Nephron (organoid): ENCODE measurements around the gene CLDN20.

ENCODE experiments used
- H3K27ac Mint-ChIP-seq, 3 experiments: 2 replicates each; pipeline ENCODE4 v1.8.0; 2020; ENCODE audit warnings: mixed read lengths in 3 of 3, mild to moderate bottlenecking in 2 of 3, moderate library complexity in 1 of 3
- H3K27me3 Mint-ChIP-seq: 2 replicates; pipeline ENCODE4 v1.8.0; 2021; ENCODE audit warnings: low read depth, mild to moderate bottlenecking, moderate library complexity, mixed read lengths
- H3K36me3 Mint-ChIP-seq: 2 replicates; pipeline ENCODE4 v1.8.0; 2020; ENCODE audit warnings: low read depth, mixed read lengths
- H3K4me1 Mint-ChIP-seq: 2 replicates; pipeline ENCODE4 v1.8.0; 2020; ENCODE audit warnings: mixed read lengths
- H3K4me3 Mint-ChIP-seq, 3 experiments: 2 replicates each; pipeline ENCODE4 v1.8.0; 2020; ENCODE audit warnings: mild to moderate bottlenecking in 3 of 3, mixed read lengths in 3 of 3, moderate library complexity in 2 of 3
- H3K9me3 Mint-ChIP-seq: 2 replicates; pipeline ENCODE4 v1.8.0; 2020; ENCODE audit warnings: mixed read lengths
- CTCF ChIP-seq, 3 experiments: fragments of 200-600 bp; sonication (generic); IDR thresholded peaks; one replicate each; pipeline ENCODE4 v1.5.0; 2021; ENCODE audit warnings: antibody characterized with exemption in 3 of 3; ENCODE audit not compliant: unreplicated experiment in 3 of 3

Gene CLDN20

GRCh38 chr6:155324993-155325392 is 61.2 kb downstream of the CLDN20 start:
- no peak overlapping the region for H3K27ac Mint-ChIP-seq
- H3K27me3 Mint-ChIP-seq = no peaks in the 10 kb centered on the region
- peaks cover 10% of the 10 kb centered on the region for H3K4me1 Mint-ChIP-seq
- no peaks in the 10 kb centered on the region for H3K36me3 Mint-ChIP-seq
- no peak overlapping the region for H3K4me3 Mint-ChIP-seq
- no peak for TF ChIP-seq CTCF (IDR thresholded peaks at IDR 0.05; ENCODE audit: unreplicated experiment in 3 of 3)
- no peaks in the 10 kb centered on the region for H3K9me3 Mint-ChIP-seq

GRCh38 chr6:155325700-155326516 is 62.1 kb downstream of the CLDN20 start:
- Mint-ChIP-seq H3K27me3 (no peaks in the 10 kb centered on the region), H3K27ac (no peak overlapping the region), H3K9me3 (no peaks in the 10 kb centered on the region), H3K36me3 (no peaks in the 10 kb centered on the region), H3K4me1 (peaks cover 10% of the 10 kb centered on the region), H3K4me3 (no peak overlapping the region)
- no peak for TF ChIP-seq CTCF (IDR thresholded peaks at IDR 0.05; ENCODE audit: unreplicated experiment in 3 of 3)
